HepG2 (cell line): ENCODE results near the gene CA11. TPM values are rescaled to one million over a fixed set of nuclear protein-coding genes. Genes with fewer than 3 reads are reported as not detected.

Source experiments
- ATAC-seq: fragments of 200-7000 bp; cut with Tn5 transposase; 3 replicates; pipeline ENCODE4 v1.9.1; 2020; ENCODE audit warnings: mild to moderate bottlenecking, moderate library complexity
- BruUV-seq: library from RNA; stranded (reverse); fragments of 400-500 nt; replicated peaks from 2 replicates; lab custom pipeline; 2021; lab: Mats Ljungman, UMichigan
- CTCF ChIA-PET: fragments of 300-600 bp; formaldehyde crosslinking; extraction: SDS; loops from one replicate; lab custom pipeline; 2021; ENCODE audit warnings: low total read pairs, inconsistent platforms, low intra/inter-chr PET ratio; lab: Yijun Ruan, JAX
- POLR2A ChIA-PET: fragments of 350-600 bp; sonication (Branson Sonifier 250); formaldehyde crosslinking; loops from one replicate; lab custom pipeline; 2020; ENCODE audit warnings: antibody characterized with exemption, inconsistent platforms; lab: Yijun Ruan, JAX
- DNase-seq: peaks from one replicate; pipeline ENCODE4 v3.0.0-alpha.2; 2015; ENCODE audit warnings: low spot score
- FAIRE-seq: peaks from 3 replicates; lab custom pipeline; 2011; peaks lifted over from hg19 to GRCh38; lab: Jason Lieb, UNC
- H2AFZ ChIP-seq: one replicate; pipeline ENCODE4 v1.6.1; 2011; ENCODE audit warnings: low read length, inconsistent platforms
- H3K27ac ChIP-seq: fragments of 300-600 bp; 3 replicates; pipeline ENCODE4 v1.8.0; 2011; ENCODE audit warnings: mixed run types, mild to moderate bottlenecking, mixed read lengths, low read length, inconsistent platforms; ENCODE audit not compliant: insufficient read depth; ENCODE audit errors: extremely low read length
- H3K27me3 ChIP-seq, 2 experiments: fragments of 200-600 bp in 1 of 2; 2 replicates in 1 of 2; 3 replicates in 1 of 2; pipeline versions ENCODE4 v1.6.0 to v1.8.0; 2011; ENCODE audit warnings: low read length in 2 of 2, mild to moderate bottlenecking in 2 of 2, moderate library complexity in 2 of 2, inconsistent platforms in 1 of 2; ENCODE audit not compliant: insufficient read depth in 2 of 2, control insufficient read depth in 1 of 2
- H3K36me3 ChIP-seq, 2 experiments: fragments of 200-600 bp in 1 of 2; replicated peaks in 1 of 2; 2 replicates in 1 of 2; 3 replicates in 1 of 2; pipeline versions ENCODE4 v1.5.1 to v1.8.0; 2011; ENCODE audit warnings: low read length in 2 of 2, inconsistent platforms in 1 of 2; ENCODE audit not compliant: insufficient read depth in 2 of 2, control insufficient read depth in 1 of 2
- H3K4me1 ChIP-seq: 2 replicates; pipeline ENCODE4 v1.5.1; 2012; ENCODE audit warnings: low read length, inconsistent platforms; ENCODE audit not compliant: insufficient read depth
- H3K4me2 ChIP-seq: 2 replicates; pipeline ENCODE4 v1.6.0; 2011; ENCODE audit warnings: low read depth, low read length, inconsistent platforms
- H3K4me3 ChIP-seq, 3 experiments: fragments of 200-600 bp in 1 of 3; sonication (generic), shearing (Covaris generic) in 1 of 3; replicated peaks in 1 of 3; 2 replicates each; pipeline ENCODE4 v1.5.1; 2011 to 2016; ENCODE audit warnings: low read length in 3 of 3, inconsistent platforms in 2 of 3, low read depth in 2 of 3, mild to moderate bottlenecking in 2 of 3, control low read depth in 1 of 3, mixed read lengths in 1 of 3; ENCODE audit not compliant: insufficient read depth in 1 of 3
- H3K79me2 ChIP-seq: one replicate; pipeline ENCODE4 v1.6.1; 2011; ENCODE audit warnings: low read length, inconsistent platforms; ENCODE audit not compliant: insufficient read depth
- H3K9ac ChIP-seq: 2 replicates; pipeline ENCODE4 v1.6.0; 2011; ENCODE audit warnings: mild to moderate bottlenecking, low read depth, low read length, inconsistent platforms; ENCODE audit not compliant: insufficient read depth
- H3K9me3 ChIP-seq: 2 replicates; pipeline ENCODE4 v1.5.1; 2012; ENCODE audit warnings: mild to moderate bottlenecking, low read length
- H4K20me1 ChIP-seq: 2 replicates; pipeline ENCODE4 v1.6.0; 2011; ENCODE audit warnings: inconsistent platforms, mild to moderate bottlenecking, low read length, moderate library complexity; ENCODE audit not compliant: insufficient read depth
- ARHGAP35 ChIP-seq: sonication (generic); formaldehyde crosslinking; IDR thresholded peaks from 2 replicates; pipeline ENCODE4 v1.9.0; 2022; ENCODE audit warnings: mild to moderate bottlenecking, inconsistent platforms, moderate library complexity, missing genetic modification reagents, borderline replicate concordance
- ARID4A ChIP-seq: sonication (generic); formaldehyde crosslinking; IDR thresholded peaks from 2 replicates; pipeline ENCODE4 v1.5.0; 2020; ENCODE audit warnings: mild to moderate bottlenecking, missing genetic modification reagents, borderline replicate concordance
- BORCS8-MEF2B ChIP-seq: sonication (generic); formaldehyde crosslinking; IDR thresholded peaks from 2 replicates; pipeline ENCODE4 v1.8.0; 2022; ENCODE audit warnings: mild to moderate bottlenecking, missing genetic modification reagents
- CSRNP2 ChIP-seq: sonication (generic); formaldehyde crosslinking; conservative IDR thresholded peaks from 2 replicates; pipeline ENCODE4 v1.8.0; 2022; ENCODE audit warnings: low read depth, missing genetic modification reagents
- MED13 ChIP-seq: sonication (generic); formaldehyde crosslinking; IDR thresholded peaks from 2 replicates; pipeline ENCODE4 v1.5.0; 2020; ENCODE audit warnings: missing genetic modification reagents
- MXD1 ChIP-seq: sonication (generic); formaldehyde crosslinking; IDR thresholded peaks from 2 replicates; pipeline ENCODE4 v1.4.0; 2020; ENCODE audit warnings: mild to moderate bottlenecking, missing genetic modification reagents
- TBX2 ChIP-seq: sonication (generic); formaldehyde crosslinking; IDR thresholded peaks from 2 replicates; pipeline ENCODE4 v1.5.0; 2020; ENCODE audit warnings: missing genetic modification reagents, mild to moderate bottlenecking, borderline replicate concordance
- THAP9 ChIP-seq: sonication (generic); formaldehyde crosslinking; IDR thresholded peaks from 2 replicates; pipeline ENCODE4; 2020; ENCODE audit warnings: missing genetic modification reagents, mild to moderate bottlenecking, borderline replicate concordance
- ZFX ChIP-seq: sonication (generic); formaldehyde crosslinking; IDR thresholded peaks from 2 replicates; pipeline ENCODE4 v1.4.0; 2020; ENCODE audit warnings: mild to moderate bottlenecking, low read depth, missing genetic modification reagents, moderate library complexity
- ZKSCAN1 ChIP-seq: fragments of 150-350 bp; IDR thresholded peaks from 2 replicates; pipeline ENCODE4 v1.6.1; 2014; ENCODE audit warnings: low read length
- ZNF263 ChIP-seq: sonication (generic); formaldehyde crosslinking; IDR thresholded peaks from 2 replicates; pipeline ENCODE4 v1.4.0; 2020; ENCODE audit warnings: missing genetic modification reagents
- ZNF274 ChIP-seq: sonication (generic); formaldehyde crosslinking; IDR thresholded peaks from 2 replicates; pipeline ENCODE4 v1.5.1; 2020; ENCODE audit warnings: mild to moderate bottlenecking, missing genetic modification reagents
- ZNF572 ChIP-seq: sonication (generic); formaldehyde crosslinking; IDR thresholded peaks from 2 replicates; pipeline ENCODE4 v1.5.1; 2020; ENCODE audit warnings: mild to moderate bottlenecking, missing genetic modification reagents
- ZNF749 ChIP-seq: sonication (generic); formaldehyde crosslinking; IDR thresholded peaks from 2 replicates; pipeline ENCODE4 v1.8.0; 2022; ENCODE audit warnings: mild to moderate bottlenecking, missing genetic modification reagents, moderate library complexity, borderline replicate concordance
- ZNF850 ChIP-seq: sonication (generic); formaldehyde crosslinking; conservative IDR thresholded peaks from 2 replicates; pipeline ENCODE4 v1.9.0; 2021; ENCODE audit warnings: mild to moderate bottlenecking, missing genetic modification reagents
- WGBS: methylation state at CpG from one replicate; pipeline ENCODE4 v1.1.6; 2017; ENCODE audit warnings: low lambda C conversion rate; 5-methylcytosine and 5-hydroxymethylcytosine counted together
- in situ Hi-C: cut with HindIII; loops from 2 replicates; pipeline ENCODE4 v1.10.0; 2017; ENCODE audit warnings: low pct_unique_long_range_greater_than_20kb; ENCODE audit not compliant: extremely low pct_ligation_motif_present
- intact Hi-C: fragments of 100-400 bp; cut with micrococcal nuclease; formaldehyde crosslinking; loops from one replicate; pipeline ENCODE4 v1.10.0; 2022; ENCODE audit not compliant: unreplicated experiment
- polyA plus RNA-seq, 8 experiments: library from polyadenylated mRNA; depleted of rRNA in 3 of 8; stranded (reverse) in 7 of 8; unstranded in 1 of 8; fragments of >200 nt; fragmentation: Illumina TruSeq in 4 of 8; extraction: Trizol in 4 of 8; gene quantifications; 2 replicates each; pipeline versions ENCODE4 v1.2.1 to v1.2.3, GENCODE V29; 2011 to 2016; ENCODE audit warnings: low read depth in 4 of 8, missing spikeins in 1 of 8, mixed read lengths in 1 of 8; ENCODE audit not compliant: insufficient read depth in 1 of 8
- total RNA-seq, 5 experiments: library from RNA; depleted of rRNA; stranded (reverse); fragments of >200 nt; fragmentation: Illumina TruSeq; extraction: Trizol; gene quantifications; 2 replicates each; pipeline ENCODE4 v1.2.3, GENCODE V29; 2016; ENCODE audit warnings: low read depth in 1 of 5

Gene CA11
- total and polyA plus RNA-seq, 2 of the 13 experiments (the other 11 are each of a cell fraction or from before 2014, with no cell fraction given) = 0.41 to 0.58 TPM

GRCh38 chr19:48681127-48681470, 35.1 kb upstream of the CA11 start:
- ATAC-seq (peak; percentile 44), DNase-seq (no peak), FAIRE-seq (peak; percentile 32)
- Histone ChIP-seq H3K4me1 (peaks cover 50% of the 10 kb centered on the region), H3K9ac (no peak overlapping the region), H3K79me2 (no peaks in the 10 kb centered on the region), H4K20me1 (no peaks in the 10 kb centered on the region), H3K4me2 (peak overlapping the region; percentile 6), H3K36me3 (no peaks in the 10 kb centered on the region), H3K27me3 (0 out of 5 replicates have a peak, but pooled peaks cover 0 to 3% of the 10 kb centered on the region in 2 experiments), H3K4me3 (no peak overlapping the region), H3K9me3 (no peaks in the 10 kb centered on the region), H3K27ac (no peak overlapping the region), H2AFZ (no peak overlapping the region)
- 30% methylated on average over 2 of the region's 7 CpGs for WGBS
- no TSS peak for BruUV-seq
- CTCF ChIA-PET = no interaction called here
- POLR2A ChIA-PET = interaction anchor here (1.4 kb wide), 1 partner anchor 14 kb away, joined by 4 read pairs; the partner anchor contains the start of gene FUT2
- intact Hi-C loops (loop anchor here (2.0 kb wide), 1 partner anchor 34 kb away; the partner anchor contains the start of gene CA11), in situ Hi-C loops (no loop called here)
- TF ChIP-seq ZNF274 (0 out of 2 replicates have a peak, but pooled peaks have one; percentile 35), ZNF850 (CRISPR knock-in tag) (no peak), THAP9 (CRISPR knock-in tag) (0 out of 2 replicates have a peak, but pooled peaks have one; percentile 21), ZFX (peak; percentile 9; the same call in 1 of the 2 replicates), ARID4A (CRISPR knock-in tag) (0 out of 2 replicates have a peak, but pooled peaks have one; percentile 20), BORCS8-MEF2B (peak; percentile 46; the same call in 1 of the 2 replicates), ZNF572 (0 out of 2 replicates have a peak, but pooled peaks have one; percentile 8), TBX2 (0 out of 2 replicates have a peak, but pooled peaks have one; percentile 25), CSRNP2 (CRISPR knock-in tag) (no peak), ZKSCAN1 (0 out of 2 replicates have a peak, but pooled peaks have one; percentile 31), ZNF263 (CRISPR knock-in tag) (0 out of 2 replicates have a peak, but pooled peaks have one; percentile 21), ZNF749 (no peak), MED13 (no peak), ARHGAP35 (0 out of 2 replicates have a peak, but pooled peaks have one; percentile 38), MXD1 (CRISPR knock-in tag) (no peak)
